ENCODE results near the gene LUZP2.

LUZP2 gene

DNA sequence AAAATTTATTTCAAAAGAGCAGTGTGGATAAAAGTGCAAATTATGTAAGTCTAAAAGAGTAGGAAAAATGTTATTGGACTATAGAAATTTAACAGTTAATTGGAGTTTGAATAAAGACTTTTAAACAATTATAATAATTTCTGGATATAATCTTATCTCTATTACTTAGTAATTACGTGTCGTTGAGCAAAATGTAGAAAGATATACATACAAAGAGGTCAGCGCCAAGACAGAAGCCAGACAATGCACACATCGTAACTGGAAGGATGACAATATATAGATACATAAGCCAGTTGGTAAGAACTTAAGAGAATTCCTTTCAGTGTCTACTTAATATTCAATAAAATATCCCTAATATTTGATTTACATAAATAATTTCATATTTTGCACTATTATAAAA lies 157.0 kb downstream of the LUZP2 start:
- H3K9ac ChIP-seq (ENCODE audit: low read length) = no peak overlapping the region

DNA sequence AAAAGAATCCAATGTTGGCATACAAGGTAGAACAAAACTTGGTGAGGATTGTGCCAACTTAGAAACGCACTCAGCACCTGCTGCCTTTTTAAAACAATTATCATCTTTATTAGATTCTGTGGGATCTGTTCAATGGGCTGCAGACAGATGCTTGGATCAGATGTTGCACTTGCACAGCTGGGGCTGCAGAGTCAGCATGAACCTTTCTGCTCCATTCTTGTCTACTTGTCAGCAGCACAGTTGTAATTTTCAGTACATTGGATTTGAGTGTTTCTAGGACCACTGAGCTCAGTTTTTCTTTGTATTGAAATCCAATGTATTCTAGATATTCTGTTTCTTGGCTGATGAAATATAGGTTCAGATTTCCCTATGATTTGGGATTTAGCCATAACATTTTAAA lies 164.5 kb downstream of the LUZP2 start:
- H4K20me1 ChIP-seq (ENCODE audit: low read depth, low read length) = no peaks in the 10 kb centered on the region
- no peak overlapping the region for H3K4me3 ChIP-seq (ENCODE audit: insufficient read depth, low read length, poor library complexity, severe bottlenecking)
- H3F3A ChIP-seq (ENCODE audit: insufficient read depth) = no peaks in the 10 kb centered on the region
- no peaks in the 10 kb centered on the region for H3K27me3 ChIP-seq (ENCODE audit: low read length)
- no peaks in the 10 kb centered on the region for H3K9me2 ChIP-seq (replicated peaks; ENCODE audit: insufficient read depth, low read length)
- peak overlapping the region; percentile 5 for H2AFZ ChIP-seq (ENCODE audit: low read depth, low read length, severe bottlenecking)
- no peak overlapping the region for H3K4me2 ChIP-seq (ENCODE audit: low read depth, low read length, poor library complexity, severe bottlenecking)
- no peak overlapping the region for H3K27ac ChIP-seq (ENCODE audit: low read depth, low read length)
- H3K9ac ChIP-seq (ENCODE audit: low read length) = no peak overlapping the region
- TF ChIP-seq, protein P1, sequence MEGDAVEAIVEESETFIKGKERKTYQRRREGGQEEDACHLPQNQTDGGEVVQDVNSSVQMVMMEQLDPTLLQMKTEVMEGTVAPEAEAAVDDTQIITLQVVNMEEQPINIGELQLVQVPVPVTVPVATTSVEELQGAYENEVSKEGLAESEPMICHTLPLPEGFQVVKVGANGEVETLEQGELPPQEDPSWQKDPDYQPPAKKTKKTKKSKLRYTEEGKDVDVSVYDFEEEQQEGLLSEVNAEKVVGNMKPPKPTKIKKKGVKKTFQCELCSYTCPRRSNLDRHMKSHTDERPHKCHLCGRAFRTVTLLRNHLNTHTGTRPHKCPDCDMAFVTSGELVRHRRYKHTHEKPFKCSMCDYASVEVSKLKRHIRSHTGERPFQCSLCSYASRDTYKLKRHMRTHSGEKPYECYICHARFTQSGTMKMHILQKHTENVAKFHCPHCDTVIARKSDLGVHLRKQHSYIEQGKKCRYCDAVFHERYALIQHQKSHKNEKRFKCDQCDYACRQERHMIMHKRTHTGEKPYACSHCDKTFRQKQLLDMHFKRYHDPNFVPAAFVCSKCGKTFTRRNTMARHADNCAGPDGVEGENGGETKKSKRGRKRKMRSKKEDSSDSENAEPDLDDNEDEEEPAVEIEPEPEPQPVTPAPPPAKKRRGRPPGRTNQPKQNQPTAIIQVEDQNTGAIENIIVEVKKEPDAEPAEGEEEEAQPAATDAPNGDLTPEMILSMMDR (IDR thresholded peaks at IDR 0.05; ENCODE audit: insufficient read depth, low read length, poor library complexity, severe bottlenecking) = no peak
- TF ChIP-seq EZH2phosphoT487 (conservative IDR thresholded peaks at IDR 0.05; ENCODE audit: low read length) = no peak
- H3K36me3 ChIP-seq (ENCODE audit: low read length) = no peaks in the 10 kb centered on the region
- no peaks in the 10 kb centered on the region for H3K9me3 ChIP-seq (ENCODE audit: insufficient read depth, low read length)
- no peaks in the 10 kb centered on the region for H3K79me2 ChIP-seq (ENCODE audit: insufficient read depth, low read length)

More for the DNA sequence above, 157.0 kb downstream of the LUZP2 start:
- H4K20me1 ChIP-seq (ENCODE audit: low read depth, low read length) = no peaks in the 10 kb centered on the region
- H3K27ac ChIP-seq (ENCODE audit: low read depth, low read length) = no peak overlapping the region
- no peaks in the 10 kb centered on the region for H3K79me2 ChIP-seq (ENCODE audit: insufficient read depth, low read length)
- no peak overlapping the region for H3K4me2 ChIP-seq (ENCODE audit: low read depth, low read length, poor library complexity, severe bottlenecking)
- H3K27me3 ChIP-seq (ENCODE audit: low read length) = no peaks in the 10 kb centered on the region
- H3K4me3 ChIP-seq (ENCODE audit: insufficient read depth, low read length, poor library complexity, severe bottlenecking) = no peak overlapping the region
- TF ChIP-seq, protein P1 (IDR thresholded peaks at IDR 0.05; ENCODE audit: insufficient read depth, low read length, poor library complexity, severe bottlenecking) = no peak
- TF ChIP-seq EZH2phosphoT487 (conservative IDR thresholded peaks at IDR 0.05; ENCODE audit: low read length) = no peak
- no peaks in the 10 kb centered on the region for H3K9me2 ChIP-seq (replicated peaks; ENCODE audit: insufficient read depth, low read length)
- H2AFZ ChIP-seq (ENCODE audit: low read depth, low read length, severe bottlenecking) = no peak overlapping the region
- H3K9me3 ChIP-seq (ENCODE audit: insufficient read depth, low read length) = no peaks in the 10 kb centered on the region
- H3F3A ChIP-seq (ENCODE audit: insufficient read depth) = no peaks in the 10 kb centered on the region
- no peaks in the 10 kb centered on the region for H3K36me3 ChIP-seq (ENCODE audit: low read length)

DNA sequence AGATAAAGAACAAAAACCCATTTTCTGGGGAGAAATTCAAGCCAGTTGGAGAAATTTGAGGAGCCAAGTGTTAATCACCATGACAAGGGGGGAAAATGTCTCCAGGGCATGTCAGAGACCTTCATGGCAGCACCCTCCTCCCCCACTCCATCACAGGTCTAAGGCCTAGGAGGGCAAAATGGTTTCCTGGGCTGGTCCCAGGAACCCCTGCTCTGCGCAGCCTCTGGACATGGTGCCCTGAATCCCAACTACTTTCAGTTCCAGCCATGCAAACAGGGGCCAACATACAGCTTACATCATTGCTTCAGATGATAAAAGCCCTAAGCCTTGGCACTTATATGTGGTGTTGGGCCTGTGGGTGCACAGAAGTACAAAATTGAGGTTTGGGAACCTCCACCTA lies 167.5 kb downstream of the LUZP2 start:
- no peaks in the 10 kb centered on the region for H3K79me2 ChIP-seq (ENCODE audit: insufficient read depth, low read length)
- H3K9me3 ChIP-seq (ENCODE audit: insufficient read depth, low read length) = no peaks in the 10 kb centered on the region
- H3K27ac ChIP-seq (ENCODE audit: low read depth, low read length) = no peak overlapping the region
- no peak for TF ChIP-seq EZH2phosphoT487 (conservative IDR thresholded peaks at IDR 0.05; ENCODE audit: low read length)
- TF ChIP-seq, protein P1 (IDR thresholded peaks at IDR 0.05; ENCODE audit: insufficient read depth, low read length, poor library complexity, severe bottlenecking) = no peak
- H3F3A ChIP-seq (ENCODE audit: insufficient read depth) = no peaks in the 10 kb centered on the region
- no peaks in the 10 kb centered on the region for H3K27me3 ChIP-seq (ENCODE audit: low read length)
- H3K9ac ChIP-seq (ENCODE audit: low read length) = no peak overlapping the region
- no peaks in the 10 kb centered on the region for H3K9me2 ChIP-seq (replicated peaks; ENCODE audit: insufficient read depth, low read length)
- H3K36me3 ChIP-seq (ENCODE audit: low read length) = no peaks in the 10 kb centered on the region
- H4K20me1 ChIP-seq (ENCODE audit: low read depth, low read length) = no peaks in the 10 kb centered on the region
- H3K4me2 ChIP-seq (ENCODE audit: low read depth, low read length, poor library complexity, severe bottlenecking) = no peak overlapping the region
- H2AFZ ChIP-seq (ENCODE audit: low read depth, low read length, severe bottlenecking) = no peak overlapping the region
- no peak overlapping the region for H3K4me3 ChIP-seq (ENCODE audit: insufficient read depth, low read length, poor library complexity, severe bottlenecking)
